K562 (cell line): ENCODE data around the gene PRKG1. TPM values are rescaled to one million over a fixed set of nuclear protein-coding genes. Genes with fewer than 3 reads are reported as not detected.

Source experiments
- ATAC-seq: fragments of 200-7000 bp; cut with Tn5 transposase; 3 replicates; pipeline ENCODE4 v1.9.1; 2020; ENCODE audit warnings: moderate library complexity
- BruUV-seq: library from RNA; stranded (reverse); fragments of 400-500 nt; replicated peaks from 2 replicates; lab custom pipeline; 2021; lab: Mats Ljungman, UMichigan
- CTCF ChIA-PET: fragments of 300-600 bp; formaldehyde crosslinking; extraction: SDS; loops from one replicate; lab custom pipeline; 2021; ENCODE audit warnings: low intra/inter-chr PET ratio; lab: Yijun Ruan, JAX
- POLR2A ChIA-PET: fragments of 300-600, 350-650 bp; sonication (Branson Sonifier 250); formaldehyde crosslinking; extraction: SDS; loops from one replicate; lab custom pipeline; 2021; ENCODE audit warnings: antibody characterized with exemption, inconsistent platforms; lab: Yijun Ruan, JAX
- DNase-seq, 4 experiments: peaks; one replicate each; pipeline versions ENCODE4 v3.0.0 to v3.0.0-alpha.2; 2011 to 2018; ENCODE audit warnings: low spot score in 3 of 4, mixed read lengths in 3 of 4; ENCODE audit errors: extremely low read depth in 1 of 4
- FAIRE-seq: peaks from 2 replicates; lab custom pipeline; 2011; peaks lifted over from hg19 to GRCh38; lab: Jason Lieb, UNC
- H2AFZ ChIP-seq: 2 replicates; pipeline ENCODE4 v1.6.0; 2011; ENCODE audit warnings: low read depth, low read length, control low read depth, inconsistent platforms
- H3K27ac ChIP-seq: fragments of 200-600 bp; 3 replicates; pipeline ENCODE4 v1.8.0; 2011; ENCODE audit warnings: low read depth, mild to moderate bottlenecking, control low read depth, inconsistent platforms, low read length, moderate library complexity, mixed read lengths; ENCODE audit errors: extremely low read depth
- H3K27me3 ChIP-seq, 2 experiments: fragments of 300-600 bp in 1 of 2; 2 replicates in 1 of 2; 3 replicates in 1 of 2; pipeline versions ENCODE4 v1.6.0 to v1.8.0; 2011; ENCODE audit warnings: inconsistent platforms in 2 of 2, low read length in 2 of 2, mild to moderate bottlenecking in 1 of 2, mixed read lengths in 1 of 2, moderate library complexity in 1 of 2; ENCODE audit not compliant: control insufficient read depth in 2 of 2, insufficient read depth in 2 of 2
- H3K36me3 ChIP-seq: fragments of 300-600 bp; 3 replicates; pipeline ENCODE4 v1.8.0; 2011; ENCODE audit warnings: mild to moderate bottlenecking, low read length, inconsistent platforms; ENCODE audit not compliant: control insufficient read depth, insufficient read depth
- H3K4me1 ChIP-seq, 2 experiments: fragments of 200-600 bp in 1 of 2; replicated peaks in 1 of 2; 2 replicates in 1 of 2; 3 replicates in 1 of 2; pipeline versions ENCODE4 v1.5.1 to v1.8.0; 2011; ENCODE audit warnings: inconsistent platforms in 2 of 2, low read length in 2 of 2, mild to moderate bottlenecking in 1 of 2, mixed read lengths in 1 of 2, moderate library complexity in 1 of 2; ENCODE audit not compliant: control insufficient read depth in 2 of 2, insufficient read depth in 2 of 2
- H3K4me2 ChIP-seq: 2 replicates; pipeline ENCODE4 v1.6.1; 2011; ENCODE audit warnings: low read length, control low read depth, inconsistent platforms, mixed read lengths; ENCODE audit not compliant: insufficient read depth
- H3K4me3 ChIP-seq: fragments of 200-600 bp; sonication (generic), shearing (Covaris generic); 2 replicates; pipeline ENCODE4 v1.5.1; 2016; ENCODE audit warnings: control low read depth, inconsistent platforms
- H3K79me2 ChIP-seq: fragments of 200-600 bp; 3 replicates; pipeline ENCODE4 v1.8.0; 2011; ENCODE audit warnings: low read length, inconsistent platforms; ENCODE audit not compliant: control insufficient read depth, insufficient read depth
- H3K9ac ChIP-seq, 2 experiments: 2 replicates each; pipeline versions ENCODE4 v1.6.0 to v1.6.1; 2011; ENCODE audit warnings: low read depth in 2 of 2, low read length in 2 of 2, control low read depth in 1 of 2, inconsistent platforms in 1 of 2, mild to moderate bottlenecking in 1 of 2, mixed read lengths in 1 of 2; ENCODE audit not compliant: insufficient read depth in 1 of 2
- H3K9me1 ChIP-seq: one replicate; pipeline ENCODE4 v1.6.0; 2011; ENCODE audit warnings: inconsistent platforms, mild to moderate bottlenecking, low read length, moderate library complexity; ENCODE audit not compliant: control insufficient read depth, insufficient read depth
- H3K9me3 ChIP-seq: replicated peaks from 2 replicates; pipeline ENCODE4 v1.5.1; 2011; ENCODE audit warnings: low read depth, low read length, inconsistent platforms; ENCODE audit not compliant: control insufficient read depth, insufficient read depth
- H4K20me1 ChIP-seq: replicated peaks from 2 replicates; pipeline ENCODE4 v1.6.1; 2011; ENCODE audit warnings: low read length, inconsistent platforms, mixed read lengths; ENCODE audit not compliant: control insufficient read depth, insufficient read depth
- DDX20 ChIP-seq: fragments of 450-650 bp; IDR thresholded peaks from 2 replicates; pipeline ENCODE4 v1.6.1; 2016; ENCODE audit warnings: missing genetic modification characterization, low read depth, mild to moderate bottlenecking, missing compliant biosample characterization, moderate library complexity
- HMGN3 ChIP-seq: IDR thresholded peaks from 2 replicates; pipeline ENCODE4 v1.6.1; 2011; ENCODE audit warnings: borderline replicate concordance, low read depth, mild to moderate bottlenecking, mixed read lengths, low read length; ENCODE audit not compliant: insufficient read length; ENCODE audit errors: extremely low read depth
- NR2C2 ChIP-seq, 2 experiments: fragments of 200-800 bp in 1 of 2; sonication (Bioruptor generic) in 1 of 2; sonication (generic) in 1 of 2; formaldehyde crosslinking in 1 of 2; IDR thresholded peaks; 2 replicates each; pipeline versions ENCODE4 v1.6.1 to v1.8.0; 2016 to 2022; ENCODE audit warnings: mild to moderate bottlenecking in 1 of 2, missing compliant biosample characterization in 1 of 2, missing genetic modification characterization in 1 of 2, missing genetic modification reagents in 1 of 2
- SPI1 ChIP-seq: IDR thresholded peaks from 2 replicates; pipeline ENCODE4 v1.6.1; 2011; ENCODE audit warnings: low read depth, low read length, control low read depth, borderline replicate concordance
- TCF3 ChIP-seq: sonication (generic); formaldehyde crosslinking; IDR thresholded peaks from 2 replicates; pipeline ENCODE4 v1.4.0; 2020; ENCODE audit warnings: mild to moderate bottlenecking, missing genetic modification reagents
- TOE1 ChIP-seq, 2 experiments: fragments of 450-650 bp in 1 of 2; sonication (generic) in 1 of 2; formaldehyde crosslinking in 1 of 2; IDR thresholded peaks; 2 replicates each; pipeline versions ENCODE4 v1.7.1 to v1.8.0; 2016 to 2022; ENCODE audit warnings: borderline replicate concordance in 2 of 2, mild to moderate bottlenecking in 2 of 2, antibody characterized with exemption in 1 of 2, inconsistent platforms in 1 of 2, low read depth in 1 of 2, missing genetic modification reagents in 1 of 2, moderate library complexity in 1 of 2
- in situ Hi-C: fragments of 300-500 bp; cut with MboI; formaldehyde crosslinking; loops from 4 replicates; pipeline ENCODE4 v1.15.0; 2018; ENCODE audit warnings: inconsistent platforms, mixed read lengths
- intact Hi-C: fragments of 100-400 bp; cut with micrococcal nuclease; formaldehyde crosslinking; loops from 2 replicates; pipeline ENCODE4 v1.14.2; 2022
- polyA plus RNA-seq, 8 experiments: library from polyadenylated mRNA; depleted of rRNA in 4 of 8; stranded (reverse) in 5 of 8; unstranded in 3 of 8; fragments of >200 nt; fragmentation: Nextera tagmentation in 2 of 8; fragmentation: Illumina TruSeq in 1 of 8; extraction: Ambion mirVana in 2 of 8; extraction: Trizol in 1 of 8; gene quantifications; 2 replicates each; pipeline versions ENCODE4 v1.2.1 to v1.2.3, GENCODE V29; 2011 to 2014; ENCODE audit warnings: inconsistent platforms in 1 of 8, missing spikeins in 1 of 8
- total RNA-seq, 7 experiments: library from RNA; depleted of rRNA in 6 of 7; stranded (reverse); fragments of >200 nt in 6 of 7; fragmentation: Illumina TruSeq in 2 of 7; extraction: Trizol in 2 of 7; gene quantifications; 2 replicates each; pipeline versions ENCODE4 v1.2.1 to v1.2.3, GENCODE V29; 2011 to 2021; ENCODE audit warnings: low replicate concordance in 1 of 7

PRKG1 gene
- total and polyA plus RNA-seq, 9 of the 15 experiments (the other 6 are each of a cell fraction or from before 2014, with no cell fraction given), result 0.22 TPM; not detected in 8

GRCh38 chr10:51204701-51205100, 130.4 kb downstream of the PRKG1 start:
- Histone ChIP-seq H3K79me2 (no peaks in the 10 kb centered on the region), H3K27ac (no peak overlapping the region)
- no peak for TF ChIP-seq DDX20 (tag)
- no peak for TF ChIP-seq TCF3 (CRISPR knock-in tag)
- TF ChIP-seq NR2C2 (CRISPR knock-in tag; IDR thresholded peaks at IDR 0.05), result no peak
- no peak for TF ChIP-seq NR2C2 (tag; IDR thresholded peaks at IDR 0.05)
- TF ChIP-seq SPI1, result no peak
- TF ChIP-seq TOE1 (IDR thresholded peaks at IDR 0.05; ENCODE audit: borderline replicate concordance), result no peak
- TF ChIP-seq TOE1 (CRISPR knock-in tag; IDR thresholded peaks at IDR 0.05; ENCODE audit: borderline replicate concordance, low read depth), result no peak
- no peak for TF ChIP-seq HMGN3
- TF ChIP-seq, all 486 proteins: peak for 0
- BruUV-seq, result no TSS peak
- Histone ChIP-seq H3K4me2 (no peak overlapping the region), H2AFZ (no peak overlapping the region), H3K4me1 (no peaks in the 10 kb centered on the region), H3K9me3 (no peaks in the 10 kb centered on the region), H3K27me3 (no peaks in the 10 kb centered on the region), H3K4me3 (no peak overlapping the region), H3K36me3 (no peaks in the 10 kb centered on the region), H3K9ac (no peak overlapping the region), H4K20me1 (no peaks in the 10 kb centered on the region), H3K9me1 (no peaks in the 10 kb centered on the region)
- ChIA-PET CTCF (interaction anchor here (0.6 kb wide), 1 partner anchor 15 kb away, joined by 4 read pairs; no protein-coding TSS in a partner anchor), POLR2A (no interaction called here)
- in situ Hi-C loops (no loop called here), intact Hi-C loops (no loop called here)
- no peak for DNase-seq
- no peak for ATAC-seq
- no peak for FAIRE-seq
